Measurements from ENCODE around the gene VCX2.
"Not testable (repeated sequence)": the region's sequence is repeated elsewhere in the genome, so short reads cannot be mapped to it uniquely, and the experiment has no call there.

VCX2 gene

GRCh38 chrX:8171169-8171568 lies at the start of gene VCX2:
TSS of gene VCX2 (minus strand) at chrX:8171267. CDS start at chrX:8170643, 624 bp downstream.
- DNase-seq; H3K36me3 Mint-ChIP-seq (ENCODE audit: low read depth); H3K4me3 Mint-ChIP-seq; H3K4me1 Mint-ChIP-seq (ENCODE audit: low read depth); H3K27ac Mint-ChIP-seq; H3K27me3 Mint-ChIP-seq: not testable (repeated sequence)
- H3K9me3 Mint-ChIP-seq, result peaks cover 13% of the 10 kb centered on the region

DNA sequence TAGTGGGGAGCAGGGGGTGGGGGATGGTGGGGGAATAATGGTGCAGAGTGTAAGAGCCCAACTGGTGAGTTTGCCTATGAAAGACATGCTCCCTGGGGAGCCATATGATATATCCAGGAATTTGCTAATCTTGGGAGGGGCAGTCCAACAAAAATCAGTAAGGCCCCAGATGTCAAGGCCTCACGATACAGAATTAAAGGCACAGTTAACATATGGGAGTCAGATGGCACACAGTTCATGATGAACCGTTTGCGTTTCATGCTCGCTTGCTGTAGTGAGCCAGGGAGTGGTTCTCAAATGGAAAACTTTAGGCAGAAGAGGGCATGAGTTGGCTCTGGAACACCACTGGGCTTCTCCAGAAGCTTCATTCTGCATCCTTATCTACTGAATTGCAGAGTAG lies 33.9 kb upstream of the VCX2 start:
- peaks cover 9% of the 10 kb centered on the region for H3K9me3 Mint-ChIP-seq
- DNase-seq, result no peak
- H3K4me1 Mint-ChIP-seq (ENCODE audit: low read depth), result no peaks in the 10 kb centered on the region
- no peaks in the 10 kb centered on the region for H3K27me3 Mint-ChIP-seq
- no peaks in the 10 kb centered on the region for H3K36me3 Mint-ChIP-seq (ENCODE audit: low read depth)
- H3K4me3 Mint-ChIP-seq, result no peak overlapping the region
- H3K27ac Mint-ChIP-seq, result no peak overlapping the region

DNA sequence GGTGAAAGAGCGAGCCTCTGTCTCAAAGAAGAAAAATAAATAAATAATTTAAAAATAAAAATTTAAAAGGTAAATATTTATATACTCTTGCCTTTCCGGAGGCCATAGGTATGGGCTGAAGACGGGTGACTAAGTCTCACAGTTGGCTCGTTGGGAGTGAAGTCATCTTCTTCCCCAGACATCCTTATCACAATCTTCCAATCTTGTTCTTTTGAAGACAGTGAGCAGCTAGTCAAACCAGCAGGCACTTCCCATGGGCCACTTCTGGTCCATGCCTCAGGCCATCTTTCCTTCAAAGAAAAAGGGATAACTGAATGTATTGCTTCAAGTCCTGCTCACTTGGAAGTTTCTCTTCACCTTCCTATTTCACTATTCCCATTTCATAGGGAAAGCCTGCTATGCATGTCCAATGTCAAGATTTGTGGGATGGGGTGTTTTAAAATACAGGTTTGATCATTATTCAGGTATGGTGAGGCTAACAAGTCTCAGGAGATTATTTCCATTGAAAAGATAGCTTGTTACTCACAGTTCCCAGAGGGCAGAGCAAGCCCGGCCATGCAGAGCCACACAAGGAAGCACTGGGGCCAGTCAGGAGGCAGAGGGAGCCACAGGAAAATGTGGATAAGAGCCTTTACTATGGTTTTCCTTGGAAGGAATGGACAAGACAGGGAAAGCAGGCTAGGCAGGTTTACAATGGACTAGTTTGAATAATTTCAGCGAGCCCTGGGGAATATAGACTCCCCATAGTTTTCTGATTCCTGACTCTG lies 33.3 kb upstream of the VCX2 start:
- no peaks in the 10 kb centered on the region for H3K4me1 Mint-ChIP-seq (ENCODE audit: low read depth)
- H3K9me3 Mint-ChIP-seq, result peaks cover 9% of the 10 kb centered on the region
- H3K27ac Mint-ChIP-seq, result no peak overlapping the region
- H3K27me3 Mint-ChIP-seq, result no peaks in the 10 kb centered on the region
- H3K4me3 Mint-ChIP-seq, result no peak overlapping the region
- DNase-seq, result no peak
- H3K36me3 Mint-ChIP-seq (ENCODE audit: low read depth), result no peaks in the 10 kb centered on the region

DNA sequence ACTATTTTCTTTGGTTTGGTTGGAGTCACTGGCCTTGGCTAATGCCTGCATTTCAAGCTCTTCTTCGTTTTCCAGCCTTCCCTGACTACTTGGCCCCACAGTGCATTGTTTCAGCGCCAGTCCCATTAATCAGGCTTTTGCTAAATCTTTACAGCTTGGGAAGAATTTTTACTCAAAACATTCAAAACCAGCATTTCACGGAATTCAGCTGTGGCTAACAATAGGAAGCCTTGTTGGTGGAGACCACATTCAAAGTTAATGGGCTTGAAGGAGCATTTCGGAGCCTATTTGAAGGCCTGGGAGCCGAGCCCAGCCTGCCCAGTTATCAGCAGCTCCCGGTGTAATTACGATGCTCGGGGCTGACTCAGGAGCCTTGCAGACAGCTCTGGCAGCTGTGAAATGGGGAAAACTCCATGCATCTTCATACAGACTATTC lies 30.8 kb upstream of the VCX2 start:
- H3K9me3 Mint-ChIP-seq, result peaks cover 15% of the 10 kb centered on the region
- no peaks in the 10 kb centered on the region for H3K27me3 Mint-ChIP-seq
- H3K4me1 Mint-ChIP-seq (ENCODE audit: low read depth), result no peaks in the 10 kb centered on the region
- H3K36me3 Mint-ChIP-seq (ENCODE audit: low read depth), result no peaks in the 10 kb centered on the region
- H3K4me3 Mint-ChIP-seq, result no peak overlapping the region
- no peak for DNase-seq
- no peak overlapping the region for H3K27ac Mint-ChIP-seq

- DNase-seq, result no peak
- no peaks in the 10 kb centered on the region for H3K36me3 Mint-ChIP-seq (ENCODE audit: low read depth)
- no peaks in the 10 kb centered on the region for H3K4me1 Mint-ChIP-seq (ENCODE audit: low read depth)
- no peak overlapping the region for H3K4me3 Mint-ChIP-seq
- no peak overlapping the region for H3K27ac Mint-ChIP-seq
- no peaks in the 10 kb centered on the region for H3K27me3 Mint-ChIP-seq
- H3K9me3 Mint-ChIP-seq, result peaks cover 18% of the 10 kb centered on the region
These were observed 25.7 kb upstream of the VCX2 start for GRCh38 chrX:8196776-8197175.

DNA sequence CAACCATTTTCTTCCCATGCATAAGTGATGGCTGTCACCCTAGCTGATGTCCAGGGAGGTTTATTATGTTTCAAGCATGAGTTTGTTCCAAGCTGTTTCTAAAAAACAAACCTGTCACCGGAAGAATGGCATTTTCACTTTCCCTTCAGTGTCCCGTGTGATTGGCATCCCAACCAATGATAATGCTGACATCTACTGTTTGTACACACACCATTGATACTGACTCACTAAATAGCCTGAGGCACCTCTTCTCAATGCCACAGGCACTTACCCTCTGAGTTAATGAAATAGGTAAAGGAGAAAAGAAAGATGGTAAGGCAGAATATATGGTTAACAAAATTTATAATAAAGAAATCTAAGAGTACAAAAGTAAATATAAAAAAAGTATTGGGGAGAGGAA lies 23.1 kb upstream of the VCX2 start:
- Mint-ChIP-seq H3K36me3 (ENCODE audit: low read depth) (no peaks in the 10 kb centered on the region), H3K27ac (no peak overlapping the region), H3K27me3 (no peaks in the 10 kb centered on the region), H3K4me3 (no peak overlapping the region), H3K4me1 (ENCODE audit: low read depth) (no peaks in the 10 kb centered on the region), H3K9me3 (peaks cover 17% of the 10 kb centered on the region)
- no peak for DNase-seq

DNA sequence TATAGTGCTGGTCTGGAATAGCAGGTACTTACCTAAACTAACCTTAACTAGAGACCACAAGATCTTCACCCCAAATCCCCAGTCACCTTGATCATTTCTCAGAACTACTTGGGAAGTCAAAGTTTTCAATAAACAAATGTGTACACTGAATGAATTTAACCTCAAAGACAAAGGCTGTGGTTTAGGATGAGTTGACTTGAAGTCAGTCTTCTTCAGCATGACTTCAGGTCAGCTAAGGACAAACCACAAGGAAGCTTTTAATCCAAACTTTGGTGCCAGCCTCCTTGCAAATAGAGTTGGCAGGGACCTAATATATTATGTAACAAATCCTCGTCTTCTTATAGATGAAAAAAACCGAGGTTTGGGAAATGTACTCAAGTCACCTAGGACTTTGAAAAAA lies 21.2 kb upstream of the VCX2 start:
- no peak overlapping the region for H3K27ac Mint-ChIP-seq
- peaks cover 14% of the 10 kb centered on the region for H3K9me3 Mint-ChIP-seq
- no peak overlapping the region for H3K4me3 Mint-ChIP-seq
- H3K36me3 Mint-ChIP-seq (ENCODE audit: low read depth), result no peaks in the 10 kb centered on the region
- H3K4me1 Mint-ChIP-seq (ENCODE audit: low read depth), result no peaks in the 10 kb centered on the region
- DNase-seq, result no peak
- no peaks in the 10 kb centered on the region for H3K27me3 Mint-ChIP-seq

DNA sequence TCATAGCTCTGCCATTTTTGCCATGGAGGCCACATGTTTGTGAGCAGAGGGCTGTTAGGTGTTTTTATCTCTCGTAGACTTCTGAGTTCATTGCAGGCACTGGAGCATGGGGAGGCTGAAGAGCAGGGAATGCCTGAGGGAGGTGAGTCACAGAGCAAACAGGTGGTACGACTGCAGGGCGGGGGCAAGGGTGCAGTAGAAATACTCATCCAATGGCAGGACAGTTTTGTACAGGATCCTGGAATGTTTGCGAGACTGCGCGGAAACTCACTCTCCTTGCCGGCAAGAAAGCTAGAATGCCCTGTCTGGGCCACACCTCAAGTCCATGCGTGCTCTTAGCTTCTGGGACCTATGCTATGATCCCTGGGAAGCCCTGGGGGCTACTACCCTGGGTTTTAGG lies 20.0 kb upstream of the VCX2 start:
- Mint-ChIP-seq H3K4me1 (ENCODE audit: low read depth) (no peaks in the 10 kb centered on the region), H3K4me3 (no peak overlapping the region), H3K9me3 (peaks cover 11% of the 10 kb centered on the region), H3K36me3 (ENCODE audit: low read depth) (no peaks in the 10 kb centered on the region), H3K27me3 (no peaks in the 10 kb centered on the region), H3K27ac (no peak overlapping the region)
- no peak for DNase-seq

- H3K36me3 Mint-ChIP-seq (ENCODE audit: low read depth), result no peaks in the 10 kb centered on the region
- no peaks in the 10 kb centered on the region for H3K27me3 Mint-ChIP-seq
- H3K27ac Mint-ChIP-seq, result no peak overlapping the region
- DNase-seq, result no peak
- H3K4me1 Mint-ChIP-seq (ENCODE audit: low read depth), result no peaks in the 10 kb centered on the region
- peaks cover 11% of the 10 kb centered on the region for H3K9me3 Mint-ChIP-seq
- H3K4me3 Mint-ChIP-seq, result no peak overlapping the region
These were observed 19.3 kb upstream of the VCX2 start for GRCh38 chrX:8190341-8190830.

GRCh38 chrX:8189096-8189830 lies 18.2 kb upstream of the VCX2 start:
- Mint-ChIP-seq H3K9me3 (peaks cover 11% of the 10 kb centered on the region), H3K4me3 (no peak overlapping the region), H3K27ac (no peak overlapping the region)

GRCh38 chrX:8183346-8183745 lies 12.3 kb upstream of the VCX2 start:
- Mint-ChIP-seq H3K4me3 (no peak overlapping the region), H3K27ac (no peak overlapping the region), H3K36me3 (ENCODE audit: low read depth) (no peaks in the 10 kb centered on the region), H3K4me1 (ENCODE audit: low read depth) (no peaks in the 10 kb centered on the region), H3K27me3 (no peaks in the 10 kb centered on the region), H3K9me3 (no peaks in the 10 kb centered on the region)
- DNase-seq, result no peak

More at GRCh38 chrX:8189096-8189830, 18.2 kb upstream of the VCX2 start:
- H3K36me3 Mint-ChIP-seq (ENCODE audit: low read depth), result no peaks in the 10 kb centered on the region
- H3K27me3 Mint-ChIP-seq, result no peaks in the 10 kb centered on the region
- DNase-seq, result no peak
- H3K4me1 Mint-ChIP-seq (ENCODE audit: low read depth), result no peaks in the 10 kb centered on the region

- Mint-ChIP-seq H3K4me3 (no peak overlapping the region), H3K36me3 (ENCODE audit: low read depth) (peaks cover 4% of the 10 kb centered on the region), H3K4me1 (ENCODE audit: low read depth) (no peaks in the 10 kb centered on the region), H3K27me3 (no peaks in the 10 kb centered on the region), H3K9me3 (peaks cover 11% of the 10 kb centered on the region), H3K27ac (no peak overlapping the region)
- no peak for DNase-seq
These were observed 8.6 kb upstream of the VCX2 start for GRCh38 chrX:8179656-8180055.

- not testable (repeated sequence) for H3K4me3 Mint-ChIP-seq; H3K27ac Mint-ChIP-seq; H3K36me3 Mint-ChIP-seq (ENCODE audit: low read depth); H3K4me1 Mint-ChIP-seq (ENCODE audit: low read depth); H3K27me3 Mint-ChIP-seq; DNase-seq
- peaks cover 35% of the 10 kb centered on the region for H3K9me3 Mint-ChIP-seq
These were observed 17.1 kb downstream of the VCX2 start for GRCh38 chrX:8154011-8154410.

DNA sequence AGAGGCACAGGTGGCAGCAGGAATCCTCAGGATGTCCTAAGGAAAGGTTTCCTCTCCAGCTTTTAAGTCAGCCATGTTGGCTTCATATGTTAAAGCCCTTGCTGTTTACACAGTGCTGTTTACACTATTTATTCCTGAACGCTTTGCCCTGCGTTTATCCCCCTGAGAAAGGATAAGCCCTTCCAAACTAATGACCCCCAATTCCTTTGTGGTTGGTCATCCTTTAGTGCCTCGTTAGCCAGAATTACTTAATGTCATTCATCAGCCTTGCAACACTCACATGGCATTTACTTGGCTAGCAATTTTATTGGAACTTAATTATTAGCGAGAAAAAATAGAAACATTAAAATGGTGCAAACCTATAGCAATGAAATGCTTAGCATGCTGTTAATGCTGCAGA lies 23.8 kb downstream of the VCX2 start:
- DNase-seq, result no peak
- Mint-ChIP-seq H3K36me3 (ENCODE audit: low read depth) (no peaks in the 10 kb centered on the region), H3K9me3 (peaks cover 22% of the 10 kb centered on the region), H3K4me1 (ENCODE audit: low read depth) (no peaks in the 10 kb centered on the region), H3K27me3 (no peaks in the 10 kb centered on the region), H3K27ac (no peak overlapping the region), H3K4me3 (no peak overlapping the region)

DNA sequence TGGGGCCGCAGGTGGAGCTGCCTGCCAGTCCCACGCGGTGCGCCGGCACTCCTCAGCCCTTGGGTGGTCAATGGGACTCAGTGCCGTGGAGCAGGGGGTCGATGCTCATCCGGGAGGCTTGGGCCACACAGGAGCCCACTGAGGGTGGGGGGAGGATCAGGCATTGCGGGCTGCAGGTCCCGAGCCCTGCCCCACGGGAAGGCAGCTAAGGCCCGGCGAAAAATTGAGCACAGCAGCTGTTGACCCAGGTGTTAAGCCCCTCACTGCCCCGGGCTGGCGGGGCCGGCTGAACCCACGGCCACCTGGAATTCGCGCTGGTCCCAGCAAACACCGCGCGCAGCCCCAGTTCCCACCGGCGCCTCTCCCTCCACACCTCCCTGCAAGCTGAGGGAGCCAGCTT lies 26.1 kb downstream of the VCX2 start:
- Mint-ChIP-seq H3K27me3 (no peaks in the 10 kb centered on the region), H3K9me3 (peaks cover 9% of the 10 kb centered on the region), H3K27ac (no peak overlapping the region), H3K36me3 (ENCODE audit: low read depth) (no peaks in the 10 kb centered on the region), H3K4me3 (no peak overlapping the region), H3K4me1 (ENCODE audit: low read depth) (no peaks in the 10 kb centered on the region)
- DNase-seq, result no peak

Measured in activated T-cell treated with anti-CD3 and anti-CD28 coated beads, Interleukin-2, amount 50 U/mL, for 24 hours (primary cell).